HUES48 (cell line): ENCODE data around the gene KRT86.
"Not testable (repeated sequence)": the region's sequence is repeated elsewhere in the genome, so short reads cannot be mapped to it uniquely, and the experiment has no call there.

ENCODE experiments used
- H3K27ac ChIP-seq: one replicate; pipeline ENCODE4 v1.7.0; 2013; ENCODE audit warnings: low read depth, low read length, inconsistent platforms
- H3K27me3 ChIP-seq: 2 replicates; pipeline ENCODE4 v1.6.1; 2013; ENCODE audit warnings: mild to moderate bottlenecking, low read length; ENCODE audit not compliant: control insufficient read depth, insufficient read depth
- H3K36me3 ChIP-seq: 2 replicates; pipeline ENCODE4 v1.6.1; 2013; ENCODE audit warnings: low read length; ENCODE audit not compliant: control insufficient read depth, insufficient read depth
- H3K4me1 ChIP-seq: 2 replicates; pipeline ENCODE4 v1.6.1; 2013; ENCODE audit warnings: mild to moderate bottlenecking, low read length; ENCODE audit not compliant: control insufficient read depth, insufficient read depth
- H3K4me3 ChIP-seq: 2 replicates; pipeline ENCODE4 v1.5.1; 2013; ENCODE audit warnings: mild to moderate bottlenecking, low read depth, low read length
- H3K9ac ChIP-seq: 2 replicates; pipeline ENCODE4 v1.6.1; 2013; ENCODE audit warnings: mild to moderate bottlenecking, low read depth, low read length, moderate library complexity
- H3K9me3 ChIP-seq: 2 replicates; pipeline ENCODE4 v1.6.1; 2013; ENCODE audit warnings: low read length; ENCODE audit not compliant: control insufficient read depth, insufficient read depth

The KRT86 gene

GRCh38 chr12:52240247-52240646 lies 34.2 kb upstream of the KRT86 start:
- peaks cover 12% of the 10 kb centered on the region for H3K4me1 ChIP-seq
- not testable (repeated sequence) for H3K27ac ChIP-seq

GRCh38 chr12:52241205-52241842 lies 33.1 kb upstream of the KRT86 start:
- Histone ChIP-seq H3K36me3 (no peaks in the 10 kb centered on the region), H3K4me1 (peaks cover 12% of the 10 kb centered on the region), H3K4me3 (no peak overlapping the region), H3K27me3 (no peaks in the 10 kb centered on the region), H3K27ac (no peak overlapping the region), H3K9me3 (no peaks in the 10 kb centered on the region), H3K9ac (no peak overlapping the region)

More at GRCh38 chr12:52240247-52240646, 34.2 kb upstream of the KRT86 start:
- H3K27me3 ChIP-seq, H3K4me3 ChIP-seq, H3K9ac ChIP-seq, H3K9me3 ChIP-seq, H3K36me3 ChIP-seq: not testable (repeated sequence)

GRCh38 chr12:52242442-52243258 lies 31.8 kb upstream of the KRT86 start:
- Histone ChIP-seq H3K4me1 (peaks cover 10% of the 10 kb centered on the region), H3K9ac (no peak overlapping the region), H3K27me3 (no peaks in the 10 kb centered on the region), H3K4me3 (no peak overlapping the region), H3K36me3 (no peaks in the 10 kb centered on the region), H3K27ac (no peak overlapping the region), H3K9me3 (no peaks in the 10 kb centered on the region)

- Histone ChIP-seq H3K9me3 (no peaks in the 10 kb centered on the region), H3K9ac (no peak overlapping the region), H3K4me3 (no peak overlapping the region), H3K4me1 (peaks cover 9% of the 10 kb centered on the region; the same call in 1 of the 2 replicates), H3K27me3 (no peaks in the 10 kb centered on the region), H3K36me3 (no peaks in the 10 kb centered on the region), H3K27ac (no peak overlapping the region)
These were observed 31.1 kb upstream of the KRT86 start for GRCh38 chr12:52243259-52243855.

- Histone ChIP-seq H3K4me3 (no peak overlapping the region), H3K9me3 (no peaks in the 10 kb centered on the region), H3K9ac (no peak overlapping the region), H3K36me3 (no peaks in the 10 kb centered on the region), H3K27me3 (peaks cover 3% of the 10 kb centered on the region), H3K27ac (no peak overlapping the region), H3K4me1 (peaks cover 7% of the 10 kb centered on the region; the same call in 1 of the 2 replicates)
These were observed 30.4 kb upstream of the KRT86 start for GRCh38 chr12:52243856-52244614.

- H3K9me3 ChIP-seq = no peaks in the 10 kb centered on the region
- no peak overlapping the region for H3K27ac ChIP-seq
- H3K4me3 ChIP-seq = no peak overlapping the region
- H3K9ac ChIP-seq = no peak overlapping the region
- peaks cover 7% of the 10 kb centered on the region; the same call in 1 of the 2 replicates for H3K4me1 ChIP-seq
- H3K27me3 ChIP-seq = peaks cover 9% of the 10 kb centered on the region
- H3K36me3 ChIP-seq = no peaks in the 10 kb centered on the region
These were observed 29.8 kb upstream of the KRT86 start for GRCh38 chr12:52244615-52244994.

GRCh38 chr12:52245259-52245961 lies 29.0 kb upstream of the KRT86 start:
- Histone ChIP-seq H3K4me1 (peaks cover 7% of the 10 kb centered on the region; the same call in 1 of the 2 replicates), H3K36me3 (no peaks in the 10 kb centered on the region), H3K4me3 (no peak overlapping the region), H3K9me3 (no peaks in the 10 kb centered on the region), H3K27me3 (peaks cover 17% of the 10 kb centered on the region), H3K9ac (no peak overlapping the region), H3K27ac (no peak overlapping the region)

GRCh38 chr12:52245962-52246569 lies 28.4 kb upstream of the KRT86 start:
- H3K27me3 ChIP-seq = peaks cover 22% of the 10 kb centered on the region
- no peak overlapping the region for H3K27ac ChIP-seq
- H3K4me3 ChIP-seq = no peak overlapping the region
- no peaks in the 10 kb centered on the region for H3K9me3 ChIP-seq
- no peak overlapping the region for H3K9ac ChIP-seq
- H3K4me1 ChIP-seq = peaks cover 7% of the 10 kb centered on the region; the same call in 1 of the 2 replicates
- H3K36me3 ChIP-seq = no peaks in the 10 kb centered on the region

GRCh38 chr12:52246720-52247621 lies 27.5 kb upstream of the KRT86 start:
- H3K4me1 ChIP-seq = peaks cover 7% of the 10 kb centered on the region
- no peak overlapping the region for H3K4me3 ChIP-seq

More at GRCh38 chr12:52246720-52247621, 27.5 kb upstream of the KRT86 start:
- no peak overlapping the region for H3K9ac ChIP-seq
- peaks cover 30% of the 10 kb centered on the region for H3K27me3 ChIP-seq
- no peaks in the 10 kb centered on the region for H3K36me3 ChIP-seq
- H3K9me3 ChIP-seq = no peaks in the 10 kb centered on the region
- peak overlapping the region; percentile 17 for H3K27ac ChIP-seq
